ENCODE measurements around the gene ETS1.

ETS1 gene

DNA sequence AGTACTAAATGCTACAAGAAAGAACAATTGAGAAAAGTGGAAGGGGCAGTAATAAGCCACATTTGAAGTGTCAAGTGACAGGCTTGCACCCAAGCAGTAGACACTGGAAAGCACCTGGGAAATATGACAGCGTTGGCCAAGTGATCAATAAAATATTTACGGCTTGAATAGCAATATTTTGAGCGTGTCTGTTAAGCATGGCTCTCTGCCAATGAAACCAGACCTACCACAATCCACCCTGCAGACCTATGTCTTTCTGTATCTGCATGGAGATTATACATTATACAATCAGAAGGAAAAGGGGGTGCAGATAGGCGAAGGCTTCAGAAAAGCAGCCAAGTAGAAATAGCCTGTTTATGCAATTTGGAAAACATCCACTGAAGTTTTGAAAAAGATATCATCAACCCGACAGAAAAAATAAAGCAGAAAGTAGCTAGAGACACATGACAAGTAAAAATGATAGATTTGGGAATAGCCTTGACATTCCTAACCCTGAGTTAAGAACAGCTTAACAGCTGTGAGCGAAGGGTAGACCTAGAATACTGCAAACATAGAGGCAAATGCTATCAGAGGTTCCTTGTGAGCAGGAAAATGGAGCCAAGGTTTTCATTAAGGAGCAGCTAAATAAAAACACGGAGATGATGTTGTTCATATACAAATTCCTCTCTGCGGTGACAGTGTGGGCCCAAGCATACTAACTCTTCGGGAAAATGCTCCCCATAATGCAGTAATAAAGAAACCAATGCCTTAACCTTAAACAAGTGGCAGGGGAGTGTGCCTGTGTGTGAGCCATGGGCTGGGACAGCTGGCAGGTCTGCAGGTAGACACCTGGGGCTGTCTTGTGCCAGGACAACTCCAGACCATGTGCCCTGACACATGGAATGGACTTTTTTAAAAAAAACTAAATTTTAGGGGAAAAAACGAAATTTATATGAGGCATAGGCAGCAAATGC lies 71.3 kb downstream of the ETS1 start:
- peak; percentile 45 for DNase-seq

DNA sequence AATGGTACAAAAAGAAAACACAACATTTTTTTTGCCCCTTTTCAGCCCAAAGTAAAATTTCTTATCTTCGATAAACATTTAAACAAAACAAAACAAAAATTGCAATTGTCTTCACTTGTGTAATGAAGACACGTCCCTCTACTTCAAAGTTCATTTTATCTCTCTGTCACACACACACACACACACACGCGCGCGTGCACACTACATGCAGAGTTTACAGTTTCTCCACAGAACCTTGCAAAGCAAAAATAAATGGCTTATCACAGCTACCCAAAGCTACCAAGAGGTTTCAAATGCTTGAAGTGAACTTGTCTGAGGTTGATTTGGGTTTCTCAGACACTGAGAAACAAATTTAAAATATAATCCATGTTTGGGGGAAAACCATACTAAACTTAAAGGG lies 72.3 kb downstream of the ETS1 start:
- peak; percentile 54 for DNase-seq

DNA sequence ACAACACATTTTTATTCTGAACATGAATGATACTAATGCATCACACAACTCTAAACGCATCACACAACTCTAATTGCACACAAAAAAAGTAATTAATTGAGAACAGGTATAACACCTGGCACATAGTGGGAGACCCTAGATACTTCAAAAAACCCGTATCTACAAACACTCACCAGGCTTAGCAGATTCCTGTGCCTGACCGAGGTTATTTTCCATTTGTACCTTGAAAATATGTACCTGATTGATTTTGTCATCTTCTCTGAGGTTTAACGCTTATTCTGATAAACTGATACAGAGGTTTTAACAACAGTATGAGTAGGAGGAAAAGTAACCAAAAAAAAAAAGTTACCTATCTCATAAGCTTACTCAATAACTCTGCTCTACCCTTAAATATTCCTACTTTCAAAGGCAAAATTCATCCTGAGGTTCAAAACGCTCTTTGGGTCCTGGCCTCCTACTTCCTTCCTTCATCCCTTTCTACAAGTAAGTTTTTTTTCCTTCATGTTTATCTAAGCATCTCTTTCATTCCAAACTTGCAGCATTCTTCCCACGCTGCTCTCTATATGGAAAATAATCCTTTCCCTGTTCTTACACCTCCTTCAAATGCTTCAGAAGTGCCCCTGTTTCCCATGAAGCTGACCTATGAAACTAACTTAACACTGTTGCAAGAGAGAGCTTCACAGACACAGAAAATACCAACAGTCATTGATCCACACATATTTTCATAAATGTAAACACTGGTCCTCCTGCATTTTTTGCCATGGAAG lies 73.3 kb downstream of the ETS1 start:
- DNase-seq = peak; percentile 21

DNA sequence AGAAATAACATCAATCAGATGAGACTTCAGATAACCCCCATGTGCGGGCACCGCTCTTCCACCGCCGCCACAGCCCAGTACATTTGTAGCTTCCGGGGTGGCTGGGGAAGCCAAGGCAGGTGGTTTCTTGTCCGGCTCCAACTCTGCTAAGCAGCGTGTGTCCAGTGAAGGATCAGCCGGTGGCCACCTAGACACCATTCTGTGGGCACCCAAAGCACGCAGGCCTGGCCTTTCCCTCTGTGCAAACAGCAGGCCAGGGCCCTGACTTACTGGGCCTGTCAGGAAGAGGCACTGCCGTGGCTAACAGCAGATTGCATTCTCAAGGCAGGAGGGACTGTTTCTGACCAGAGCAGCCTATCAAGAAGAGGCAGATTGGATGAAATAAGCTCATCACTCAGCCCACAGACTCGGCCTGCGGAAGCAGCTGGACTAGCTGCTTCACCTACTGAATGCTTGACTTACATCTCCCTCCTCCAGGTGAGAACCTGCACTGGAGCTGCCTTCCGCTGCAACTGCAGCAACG lies 74.8 kb downstream of the ETS1 start:
- peak; percentile 54 for DNase-seq

DNA sequence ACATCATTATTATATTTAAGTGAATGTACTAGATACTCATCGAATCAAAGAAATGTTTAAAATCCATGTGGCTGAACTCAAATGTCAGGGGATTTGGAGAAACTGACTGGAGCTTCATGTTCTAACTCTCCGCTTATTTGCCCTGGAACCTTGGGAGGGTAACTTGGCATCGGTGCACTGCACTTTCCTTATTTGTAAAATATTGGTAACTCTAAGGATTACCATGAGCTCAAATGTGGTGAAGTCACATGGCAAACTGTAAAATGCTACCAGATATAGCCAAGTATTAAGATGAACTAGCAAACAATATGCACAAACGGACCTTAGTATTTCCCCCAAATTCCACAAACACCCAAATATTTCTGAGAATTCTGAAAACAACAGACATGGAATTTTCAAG lies 75.6 kb downstream of the ETS1 start:
- DNase-seq = no peak

DNA sequence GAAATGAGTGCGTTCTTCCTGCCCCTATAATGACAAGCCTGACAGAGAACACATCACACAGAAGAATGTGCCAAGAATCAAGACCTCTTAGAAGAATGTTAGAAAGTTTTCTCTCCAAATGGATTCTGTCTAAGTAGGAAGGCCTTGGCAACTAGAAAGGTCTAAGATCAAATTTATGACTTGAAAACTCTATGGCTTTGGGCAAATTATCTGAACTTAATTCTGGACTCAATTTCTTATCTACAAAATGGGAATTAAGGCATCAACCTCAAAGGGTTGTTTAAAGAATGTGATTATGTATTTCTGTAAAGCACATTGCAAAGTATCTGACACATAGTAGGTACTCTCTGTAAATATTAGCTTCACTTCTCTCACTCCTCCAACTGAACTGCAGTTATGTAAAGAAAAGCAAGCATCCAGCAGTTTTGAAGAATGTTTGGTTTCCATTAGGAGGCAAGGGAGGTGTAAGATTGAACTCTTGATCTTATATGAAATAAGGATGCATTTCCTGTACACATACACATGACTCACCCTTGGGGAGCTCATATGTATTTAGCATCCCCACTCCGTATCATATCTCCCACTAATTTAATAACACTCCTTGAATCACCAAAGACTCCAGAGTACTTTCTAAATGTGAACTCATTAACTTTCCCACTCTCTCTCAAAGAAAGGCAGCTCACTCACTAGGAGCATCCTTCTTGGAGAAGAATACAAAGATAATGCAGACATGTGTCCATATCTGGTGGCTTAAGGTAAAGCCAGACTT lies 77.6 kb downstream of the ETS1 start:
- no peak for DNase-seq

DNA sequence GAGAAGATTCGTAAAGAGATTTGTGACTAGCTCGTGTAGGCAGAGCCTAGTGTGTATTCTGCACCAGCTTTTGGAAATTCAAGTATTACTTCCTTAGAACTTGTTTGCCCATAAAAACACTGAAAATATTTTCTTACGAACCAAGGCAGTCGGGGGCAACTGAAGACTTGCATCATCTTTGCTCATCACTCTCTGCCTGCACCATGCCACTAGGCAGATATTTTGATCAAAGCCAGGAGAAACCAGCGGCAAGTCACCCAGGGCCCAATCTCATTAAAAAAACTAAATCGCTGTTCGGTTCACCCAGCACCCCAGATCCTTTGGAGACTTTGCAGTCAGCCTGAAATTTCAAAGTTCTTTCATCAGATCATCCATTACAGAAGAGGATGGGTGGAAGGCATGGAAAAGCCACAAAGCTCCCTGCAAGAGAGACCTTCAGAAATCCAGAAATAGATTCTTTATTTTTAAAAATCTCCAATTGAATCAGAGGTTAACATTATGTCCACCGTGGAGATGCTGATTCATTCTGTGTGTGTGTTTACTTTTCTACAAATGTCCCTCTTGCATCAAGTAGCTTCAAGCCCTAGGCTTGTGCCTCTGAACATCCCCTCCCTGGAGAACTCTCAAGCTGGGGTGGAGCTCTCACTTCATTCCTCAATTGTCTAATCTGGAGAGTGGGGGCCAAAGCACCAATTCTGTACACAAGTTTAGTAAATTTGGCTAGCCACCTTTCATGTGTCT lies 78.4 kb downstream of the ETS1 start:
- DNase-seq = no peak

DNA sequence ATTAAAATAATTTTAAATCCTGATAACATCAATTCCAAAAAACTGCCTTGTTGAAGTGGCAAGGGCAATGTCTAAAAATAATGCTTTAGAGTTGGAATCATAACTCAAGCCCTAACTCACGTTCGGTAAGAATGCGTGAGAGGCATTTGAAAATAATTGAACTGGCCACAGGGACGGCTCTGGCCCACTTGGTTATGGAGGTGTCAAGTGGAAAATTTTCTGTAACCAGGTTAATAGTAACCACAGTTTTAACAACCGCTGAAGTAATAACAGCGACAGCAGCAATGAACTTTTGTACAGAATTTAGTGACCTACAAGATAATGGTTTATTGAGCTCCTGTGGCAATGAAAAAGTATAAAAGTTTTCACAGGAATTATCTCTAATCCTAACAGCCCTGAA lies 79.4 kb downstream of the ETS1 start:
- DNase-seq = no peak

DNA sequence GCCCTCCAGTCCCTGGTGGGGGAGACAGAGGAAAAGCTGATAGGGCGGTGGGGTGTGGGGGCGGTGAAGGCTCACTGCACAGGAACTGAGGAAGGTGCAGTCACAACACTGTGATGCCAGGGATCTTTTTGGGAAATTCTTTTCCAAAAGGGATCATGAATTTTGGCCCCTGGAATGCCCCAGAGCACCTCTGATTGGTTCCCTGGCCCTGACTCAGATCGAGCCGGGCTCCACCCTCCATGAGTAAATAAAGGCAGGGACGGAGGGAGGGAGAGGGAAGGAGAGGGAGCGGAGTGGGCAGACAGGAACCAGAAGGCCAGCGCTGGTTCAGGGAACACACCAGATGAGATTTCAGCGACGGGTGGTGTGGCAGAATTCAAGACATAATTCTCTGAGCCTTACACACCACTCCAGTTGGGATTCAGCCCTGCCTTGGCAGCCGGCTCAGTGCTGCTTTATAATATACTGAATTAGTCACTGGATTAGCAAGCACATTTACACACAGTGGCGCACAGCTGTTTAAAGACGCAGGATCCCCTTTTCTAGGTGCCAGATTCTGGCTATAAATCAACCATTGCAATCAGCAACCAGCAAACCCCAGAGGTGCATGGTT lies 80.3 kb downstream of the ETS1 start:
- no peak for DNase-seq

DNA sequence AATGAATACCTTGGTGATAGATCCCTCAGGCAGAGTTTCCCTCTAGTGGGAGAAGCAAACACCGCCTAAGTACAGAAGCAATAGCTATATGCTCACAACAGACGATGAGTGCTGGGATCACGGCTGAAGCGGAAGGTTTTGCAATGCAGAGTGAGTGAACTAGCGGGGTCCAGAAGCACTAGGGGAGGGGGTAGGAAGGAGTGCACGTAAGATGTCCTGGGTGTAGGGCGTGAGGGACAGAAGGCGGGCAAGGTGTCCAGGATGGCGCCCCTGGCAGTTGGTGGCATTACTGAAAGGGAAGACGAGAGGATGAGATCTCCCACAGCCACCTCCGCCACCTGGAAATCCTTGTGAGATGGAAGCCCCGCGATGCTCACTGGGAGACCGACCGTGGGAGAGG lies 81.0 kb downstream of the ETS1 start:
- DNase-seq = no peak

DNA sequence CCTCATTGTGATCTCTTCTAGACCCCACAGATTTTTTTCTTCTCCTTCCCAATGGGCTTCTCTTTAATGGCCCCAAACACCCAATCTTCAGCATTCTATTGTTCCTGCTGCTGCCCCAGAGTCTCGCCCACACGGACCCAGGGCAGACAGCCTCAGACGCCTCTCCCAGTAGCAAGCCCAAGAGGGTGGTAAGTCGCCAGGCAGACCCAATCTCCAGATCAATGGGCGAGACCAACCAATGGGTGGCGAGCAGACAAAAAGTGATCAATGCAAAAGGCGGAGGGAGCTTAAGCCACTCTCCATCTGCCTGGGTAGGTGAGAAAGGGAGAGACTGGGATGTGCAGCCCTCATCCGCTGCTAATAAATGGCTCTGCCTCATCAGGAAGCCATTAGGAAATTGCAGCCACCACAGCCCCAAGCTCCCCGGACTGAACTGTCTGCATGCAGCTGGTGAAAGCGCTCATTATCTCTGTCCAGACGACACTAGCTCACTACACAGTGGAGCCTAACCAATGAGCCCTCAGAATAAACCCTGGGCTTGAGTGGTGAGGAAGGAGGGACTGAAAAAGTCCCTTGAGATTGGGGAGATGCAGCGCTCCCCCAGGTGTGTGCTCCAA lies 81.8 kb downstream of the ETS1 start:
- DNase-seq = no peak

DNA sequence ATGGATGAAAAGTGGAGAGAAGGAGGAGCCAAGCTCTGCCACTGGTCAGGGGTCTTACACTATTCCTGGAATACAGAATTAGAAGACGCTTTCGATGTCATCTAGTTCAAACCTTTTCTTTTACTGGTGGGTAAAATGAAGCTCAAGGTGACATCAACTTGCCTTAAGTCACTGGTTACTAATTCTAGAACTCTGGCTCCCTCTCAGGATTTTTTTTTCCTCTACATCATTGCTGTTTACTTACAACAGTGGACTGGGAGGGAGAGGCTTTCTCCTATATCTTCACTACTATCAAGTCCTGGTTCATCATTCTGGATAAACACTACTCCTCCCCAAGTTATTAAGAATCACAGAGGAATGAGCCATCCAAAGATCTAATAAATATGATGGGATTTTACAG lies 82.9 kb downstream of the ETS1 start:
- DNase-seq = no peak

DNA sequence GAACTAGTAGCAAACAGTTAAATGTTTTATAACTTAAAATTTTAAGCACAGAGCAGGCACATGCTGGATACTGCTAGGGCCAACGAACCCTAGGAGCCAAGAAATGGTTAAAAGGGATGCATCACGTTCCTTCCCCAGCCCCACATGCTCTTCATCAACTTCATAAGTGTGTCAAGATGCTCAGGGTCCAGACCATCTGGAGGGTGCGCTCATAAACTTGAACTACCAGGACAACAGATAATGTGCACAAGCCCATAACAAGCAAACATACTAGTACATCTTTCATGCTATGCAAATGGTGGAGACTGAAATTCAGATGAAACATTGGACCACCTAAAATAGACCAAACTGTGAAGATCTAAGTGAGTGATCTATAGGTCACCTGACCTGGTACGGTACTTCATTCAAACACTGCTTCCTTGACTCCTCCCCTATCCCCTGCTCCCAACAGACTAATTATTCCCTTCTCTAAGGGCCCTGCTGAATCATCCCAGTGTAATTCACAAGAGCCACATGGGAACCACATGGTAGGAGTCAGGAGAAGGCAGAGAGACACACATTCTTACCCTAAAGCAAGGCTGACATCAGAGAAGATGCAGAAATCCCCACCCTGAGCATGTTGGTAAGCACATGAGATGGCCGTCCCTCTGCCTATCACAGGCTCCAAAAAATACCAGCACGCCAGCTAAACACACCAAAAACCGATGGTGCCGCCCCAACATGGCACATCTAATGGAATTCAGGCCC lies 83.9 kb downstream of the ETS1 start:
- peak; percentile 67 for DNase-seq

DNA sequence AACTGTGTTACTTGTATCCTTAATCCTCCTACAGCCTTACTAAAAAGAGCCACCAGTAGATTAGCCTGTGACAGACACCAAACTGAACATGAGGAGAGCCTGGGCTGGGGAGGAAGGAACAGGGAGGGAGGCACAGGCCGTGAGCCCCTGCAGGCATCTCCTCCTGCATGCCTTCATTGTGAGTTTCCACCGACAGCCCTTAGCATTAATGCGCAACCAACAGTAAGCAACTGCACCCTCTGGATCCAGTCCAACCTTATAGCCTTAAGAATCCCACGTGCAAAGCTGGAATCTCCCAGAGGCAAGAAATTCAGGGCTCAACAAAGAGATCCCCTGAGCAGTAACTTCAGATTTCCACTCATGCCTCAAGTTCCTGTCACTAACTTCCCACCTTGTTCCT lies 84.6 kb downstream of the ETS1 start:
- DNase-seq = no peak

DNA sequence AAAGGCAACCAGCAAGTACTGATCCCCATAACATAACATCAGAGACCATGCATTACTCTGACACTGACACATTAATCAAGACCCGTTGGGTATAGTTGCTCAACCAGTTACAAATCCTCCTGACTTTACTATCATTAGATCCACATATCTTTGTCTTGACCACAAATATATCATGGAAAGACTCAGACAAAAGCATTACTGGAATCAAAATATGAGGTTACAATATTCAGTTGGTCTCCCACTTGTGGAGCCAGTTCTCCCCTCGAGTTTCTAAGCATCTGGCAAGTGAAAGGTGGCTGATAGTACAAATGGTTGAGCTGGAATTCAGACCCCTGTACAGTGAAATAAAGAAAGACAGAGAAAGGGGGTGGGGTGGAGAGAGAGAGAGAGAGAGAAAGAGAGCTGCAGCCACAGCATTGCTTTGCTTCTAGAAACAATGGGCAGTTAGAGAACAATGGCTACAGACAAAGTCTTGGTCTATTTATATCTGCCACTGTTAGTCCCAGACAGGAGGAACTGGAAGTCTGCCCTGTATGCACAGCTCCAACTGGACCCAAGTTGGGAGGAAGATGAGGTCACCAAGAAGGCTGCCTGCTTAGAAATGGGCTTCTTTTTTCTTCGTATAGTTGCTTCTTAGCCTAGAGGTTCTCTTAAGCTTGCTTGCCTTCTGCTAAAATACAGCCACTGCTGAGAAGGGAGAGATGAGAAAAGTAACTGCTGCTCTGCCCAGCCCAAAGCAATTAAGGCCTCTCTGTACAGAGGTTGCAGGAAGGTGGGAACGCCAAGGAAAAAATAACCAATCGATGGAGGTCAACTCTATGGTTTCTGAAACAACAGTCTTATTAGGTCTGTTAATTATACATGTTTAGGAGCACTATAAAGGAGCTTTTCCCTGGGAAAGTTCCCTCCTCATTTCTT lies 85.5 kb downstream of the ETS1 start:
- no peak for DNase-seq

DNA sequence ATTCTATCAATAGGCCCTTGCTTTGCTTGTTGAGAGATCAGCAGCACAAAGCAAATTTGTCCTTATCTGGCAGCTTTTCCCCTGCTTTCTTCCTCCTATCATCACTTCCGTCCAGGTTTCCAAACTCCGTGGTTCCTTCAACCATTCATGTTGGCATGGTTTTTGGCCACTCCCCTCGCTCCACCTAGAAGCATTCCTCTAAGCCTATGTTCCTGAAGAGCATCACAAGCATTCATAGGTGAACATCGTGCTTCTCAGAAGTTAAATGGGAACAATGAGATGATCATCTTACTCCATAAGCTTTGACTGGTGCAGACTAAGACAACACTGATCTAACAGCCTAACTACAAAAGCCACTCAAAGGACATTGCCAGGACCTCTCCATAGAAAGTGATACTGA lies 86.3 kb downstream of the ETS1 start:
- DNase-seq = no peak

DNA sequence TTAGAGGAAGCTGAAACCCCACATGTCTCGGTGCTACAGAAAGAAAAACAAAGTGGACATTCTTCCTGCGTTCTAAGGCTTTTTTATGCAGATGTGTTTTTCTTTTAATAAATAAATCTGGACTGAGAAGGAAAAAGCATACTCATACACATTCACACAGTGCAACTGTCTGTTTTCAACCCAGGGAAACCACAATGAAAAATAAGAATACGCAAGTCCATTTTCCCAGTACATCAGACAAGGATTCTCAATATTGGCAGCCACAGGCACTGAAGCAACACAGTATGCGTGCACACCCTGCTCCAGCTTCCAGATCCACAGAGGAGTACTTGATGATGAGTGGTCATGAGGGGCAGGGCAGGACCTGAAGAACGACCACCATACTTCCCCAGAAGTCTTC lies 86.9 kb downstream of the ETS1 start:
- DNase-seq = no peak

DNA sequence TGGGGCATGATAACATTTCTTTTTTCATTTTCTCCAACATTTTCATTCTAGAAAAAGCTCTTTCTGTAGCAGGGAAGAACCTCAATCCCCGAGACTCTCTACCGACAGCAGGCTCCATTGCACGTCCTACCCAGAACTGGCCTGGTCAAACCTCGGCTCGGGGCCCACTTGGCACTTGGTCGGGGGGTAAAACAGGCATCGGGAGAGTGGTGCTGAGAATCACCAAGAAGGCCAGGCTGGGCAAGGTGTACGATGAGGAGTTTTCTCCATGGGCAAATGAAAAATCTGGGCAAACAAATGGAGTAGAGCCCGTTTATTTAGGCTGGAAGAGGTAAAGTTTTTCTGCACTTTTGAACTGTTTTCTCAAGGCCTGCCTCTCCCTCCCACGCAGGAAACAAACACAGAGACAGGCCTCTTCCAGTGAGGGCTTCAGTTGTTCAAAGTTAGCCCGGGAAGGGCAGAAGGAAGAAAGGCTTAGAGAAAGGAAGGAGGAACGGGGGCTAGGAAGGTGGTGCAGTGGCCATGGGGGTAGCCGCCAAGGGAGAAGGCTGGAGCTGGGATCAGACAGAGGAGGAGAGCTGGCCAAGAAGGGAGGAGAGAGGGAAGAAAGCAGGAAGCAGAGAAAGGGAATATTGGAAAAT lies 87.6 kb downstream of the ETS1 start:
- DNase-seq = no peak

DNA sequence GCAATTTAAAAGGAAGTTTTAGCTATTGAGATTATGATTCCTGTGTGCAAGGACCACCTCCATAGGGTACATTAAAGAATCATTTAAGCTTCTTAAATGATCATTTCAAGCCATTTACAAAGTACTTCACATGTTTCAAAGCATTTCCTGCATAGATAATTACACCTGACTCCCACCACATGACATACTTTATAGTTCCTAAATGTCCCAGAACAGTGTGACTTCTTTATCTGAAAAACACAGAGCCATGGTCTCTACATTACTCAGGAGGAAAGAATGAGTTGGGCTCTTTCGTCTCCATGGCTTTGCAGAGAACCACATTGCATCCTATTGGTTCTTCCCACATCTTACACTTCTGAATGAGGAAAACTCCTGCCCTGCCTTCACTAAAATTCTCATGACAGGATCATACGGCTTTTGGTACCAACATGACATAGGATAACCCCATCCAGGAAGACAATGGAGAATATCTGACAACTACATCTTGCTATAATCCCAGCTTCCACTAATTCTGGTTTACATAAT lies 88.6 kb downstream of the ETS1 start:
- DNase-seq = no peak
